CD4-positive, alpha-beta T cell treated with Interleukin-15 for 4 hours (primary cell): ENCODE results near the gene ST6GALNAC5.

ENCODE experiments used
- DNase-seq: peaks from one replicate; pipeline ENCODE4 v3.0.0-alpha.2; 2020; ENCODE audit warnings: low spot score

The ST6GALNAC5 gene

GRCh38 chr1:77014073-77014788, 147.0 kb downstream of the ST6GALNAC5 start:
- DNase-seq, result no peak

- no peak for DNase-seq
Observed at GRCh38 chr1:77015748-77016341, 148.6 kb downstream of the ST6GALNAC5 start.

- DNase-seq, result no peak
Observed at GRCh38 chr1:77016386-77016985, 149.2 kb downstream of the ST6GALNAC5 start.

GRCh38 chr1:77018311-77018710, 151.0 kb downstream of the ST6GALNAC5 start:
- no peak for DNase-seq

GRCh38 chr1:77018761-77019160, 151.5 kb downstream of the ST6GALNAC5 start:
- DNase-seq, result no peak

- DNase-seq, result no peak
Observed at GRCh38 chr1:77021732-77022131, 154.5 kb downstream of the ST6GALNAC5 start.

- DNase-seq, result no peak
Observed at GRCh38 chr1:77024500-77024899, 157.2 kb downstream of the ST6GALNAC5 start.

GRCh38 chr1:77025599-77025998, 158.3 kb downstream of the ST6GALNAC5 start:
- no peak for DNase-seq

GRCh38 chr1:77026135-77026534, 158.9 kb downstream of the ST6GALNAC5 start:
- DNase-seq, result no peak

- no peak for DNase-seq
Observed at GRCh38 chr1:77026640-77027039, 159.4 kb downstream of the ST6GALNAC5 start.

GRCh38 chr1:77027847-77028246, 160.6 kb downstream of the ST6GALNAC5 start:
- DNase-seq, result no peak

GRCh38 chr1:77030401-77031105, 163.3 kb downstream of the ST6GALNAC5 start:
- no peak for DNase-seq

- DNase-seq, result no peak
Observed at GRCh38 chr1:77031106-77031662, 163.9 kb downstream of the ST6GALNAC5 start.

- no peak for DNase-seq
Observed at GRCh38 chr1:77036560-77036959, 169.3 kb downstream of the ST6GALNAC5 start.

- DNase-seq, result no peak
Observed at GRCh38 chr1:77037038-77037437, 169.8 kb downstream of the ST6GALNAC5 start.

GRCh38 chr1:77038000-77038399, 170.7 kb downstream of the ST6GALNAC5 start:
- DNase-seq, result no peak

GRCh38 chr1:77039111-77039510, 171.8 kb downstream of the ST6GALNAC5 start:
- DNase-seq, result no peak

- DNase-seq, result no peak
Observed at GRCh38 chr1:77039739-77040138, 172.5 kb downstream of the ST6GALNAC5 start.

GRCh38 chr1:77040826-77041225, 173.5 kb downstream of the ST6GALNAC5 start:
- DNase-seq, result no peak

- no peak for DNase-seq
Observed at GRCh38 chr1:77044133-77044849, 177.0 kb downstream of the ST6GALNAC5 start.

- DNase-seq, result no peak
Observed at GRCh38 chr1:77047575-77047974, 180.3 kb downstream of the ST6GALNAC5 start.
